Panc1 (cell line): ENCODE measurements around the gene EIPR1. TPM values are rescaled to one million over a fixed set of nuclear protein-coding genes. Genes with fewer than 3 reads are reported as not detected.

Source experiments
- ATAC-seq: fragments of 200-7000 bp; cut with Tn5 transposase; 2 replicates; pipeline ENCODE4 v1.9.1; 2020; ENCODE audit warnings: mild to moderate bottlenecking, moderate library complexity
- BruUV-seq: library from RNA; stranded (reverse); fragments of 400-500 nt; replicated peaks from 2 replicates; lab custom pipeline; 2021; lab: Mats Ljungman, UMichigan
- CTCF ChIA-PET: fragments of 300-600 bp; sonication (Branson Sonifier 250); formaldehyde crosslinking; loops from one replicate; lab custom pipeline; 2022; ENCODE audit warnings: antibody characterized with exemption; lab: Charles Lee
- POLR2A ChIA-PET: fragments of 300-600 bp; sonication (Branson Sonifier 250); formaldehyde crosslinking; loops from one replicate; lab custom pipeline; 2022; ENCODE audit warnings: antibody characterized with exemption; lab: Charles Lee
- DNase-seq: peaks from one replicate; pipeline ENCODE4 v3.0.0-alpha.2; 2010; ENCODE audit warnings: low read depth, low spot score
- H3K27ac ChIP-seq: 2 replicates; pipeline ENCODE4 v1.5.1; 2011; ENCODE audit warnings: mild to moderate bottlenecking, low read length, inconsistent platforms
- H3K27me3 ChIP-seq: fragments of 200-500 bp; sonication (Bioruptor generic); 2 replicates; pipeline ENCODE4 v1.6.0; 2014; ENCODE audit warnings: low read length, inconsistent platforms; ENCODE audit not compliant: control insufficient read depth, insufficient read depth
- H3K36me3 ChIP-seq: fragments of 200-500 bp; sonication (Bioruptor generic); 2 replicates; pipeline ENCODE4 v1.5.1; 2014; ENCODE audit warnings: inconsistent platforms, mild to moderate bottlenecking, low read length, moderate library complexity; ENCODE audit not compliant: control insufficient read depth, insufficient read depth
- H3K4me1 ChIP-seq: 2 replicates; pipeline ENCODE4 v1.5.1; 2011; ENCODE audit warnings: inconsistent platforms, mild to moderate bottlenecking, low read length, moderate library complexity; ENCODE audit not compliant: control insufficient read depth, insufficient read depth
- H3K4me3 ChIP-seq, 2 experiments: 2 replicates each; pipeline ENCODE4 v1.5.1; 2011 to 2012; ENCODE audit warnings: low read depth in 2 of 2, low read length in 2 of 2, mild to moderate bottlenecking in 2 of 2, inconsistent platforms in 1 of 2, moderate library complexity in 1 of 2
- H3K9me3 ChIP-seq: fragments of 200-500 bp; sonication (Bioruptor generic); 2 replicates; pipeline ENCODE4 v1.5.1; 2014; ENCODE audit warnings: low read depth, mild to moderate bottlenecking, inconsistent platforms, low read length, moderate library complexity; ENCODE audit not compliant: control insufficient read depth, insufficient read depth
- POLR2AphosphoS5 ChIP-seq: IDR thresholded peaks from 2 replicates; pipeline ENCODE4 v1.6.1; 2012; ENCODE audit warnings: mild to moderate bottlenecking, low read depth, low read length, moderate library complexity
- SIN3A ChIP-seq: IDR thresholded peaks from 2 replicates; pipeline ENCODE4 v1.6.1; 2012; ENCODE audit warnings: low read depth, mild to moderate bottlenecking, low read length, moderate library complexity, borderline replicate concordance; ENCODE audit not compliant: insufficient read depth
- TCF7L2 ChIP-seq: IDR thresholded peaks from 2 replicates; pipeline ENCODE4 v1.6.1; 2011; ENCODE audit warnings: mild to moderate bottlenecking, low read depth, low read length, inconsistent platforms
- in situ Hi-C: cut with HindIII; loops from 2 replicates; pipeline ENCODE4 v1.10.0; 2016; ENCODE audit warnings: low sequenced_read_pairs, low pct_unique_long_range_greater_than_20kb
- intact Hi-C: fragments of 100-400 bp; cut with micrococcal nuclease; formaldehyde crosslinking; loops from one replicate; pipeline ENCODE4 v1.10.0; 2022; ENCODE audit not compliant: unreplicated experiment
- total RNA-seq: library from RNA; stranded (reverse); gene quantifications from one replicate; pipeline ENCODE4 v1.2.1, GENCODE V29; 2021; ENCODE audit not compliant: unreplicated experiment
- TF ChIP-seq, protein P1 (sequence below): fragments of 450-650 bp; IDR thresholded peaks from 2 replicates; pipeline ENCODE4 v1.5.1; 2017; ENCODE audit warnings: mild to moderate bottlenecking
- TF ChIP-seq, protein P2 (sequence below), 2 experiments: IDR thresholded peaks; 2 replicates each; pipeline ENCODE4 v1.6.1; 2011 to 2012; ENCODE audit warnings: low read depth in 2 of 2, control low read depth in 1 of 2, low read length in 1 of 2, mild to moderate bottlenecking in 1 of 2, moderate library complexity in 1 of 2; ENCODE audit not compliant: insufficient read depth in 1 of 2

Gene EIPR1
- total RNA-seq, 1 experiment from 2014 or later, result 26.7 TPM

DNA sequence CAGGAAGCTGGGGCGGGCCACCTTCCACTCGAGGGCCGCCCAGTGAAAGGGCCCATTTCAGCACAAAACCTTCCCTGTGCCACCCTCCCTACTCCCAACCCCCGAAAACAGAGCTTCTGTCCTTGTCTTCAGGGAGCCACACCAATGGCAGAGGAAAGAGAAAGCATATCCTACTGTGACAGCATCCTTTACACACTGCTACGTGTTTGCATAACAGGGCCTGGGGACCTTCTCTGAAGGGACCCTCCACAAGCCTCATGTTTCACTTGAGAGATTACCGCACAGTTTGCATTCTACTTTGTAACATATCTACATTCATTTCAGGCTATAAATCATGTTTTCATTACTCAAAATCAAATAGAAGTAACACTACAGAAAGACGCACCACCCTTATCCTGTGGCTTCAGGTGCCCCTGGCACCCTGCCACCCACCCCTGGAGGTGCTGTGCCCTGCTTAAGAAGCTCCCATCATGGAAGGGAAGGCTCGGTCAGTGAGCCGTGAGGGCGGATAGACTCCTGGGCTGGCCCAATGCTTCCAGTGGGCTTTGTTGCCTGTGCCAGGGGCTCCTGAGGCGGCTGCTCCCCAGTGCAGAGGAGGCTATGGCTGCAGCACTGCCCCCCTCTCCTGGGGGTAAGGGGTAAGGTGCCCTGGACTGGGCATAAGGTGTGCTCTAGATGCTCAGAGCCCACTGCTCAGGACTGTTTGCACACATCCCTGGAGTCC is 52.0 kb downstream of the EIPR1 start:
- no peak for TF ChIP-seq TCF7L2
- intact Hi-C loops, result no loop called here
- Histone ChIP-seq H3K27ac (no peak overlapping the region), H3K4me3 (no peak overlapping the region), H3K4me1 (no peaks in the 10 kb centered on the region), H3K9me3 (no peaks in the 10 kb centered on the region), H3K36me3 (no peaks in the 10 kb centered on the region), H3K27me3 (no peaks in the 10 kb centered on the region)
- CTCF ChIA-PET, result no interaction called here
- no TSS peak for BruUV-seq
- ATAC-seq, result no peak
- no peak for DNase-seq
- POLR2A ChIA-PET, result interaction anchor here (0.6 kb wide), 1 partner anchor 521 kb away, joined by 3 read pairs; no protein-coding TSS in a partner anchor
- in situ Hi-C loops, result no loop called here

DNA sequence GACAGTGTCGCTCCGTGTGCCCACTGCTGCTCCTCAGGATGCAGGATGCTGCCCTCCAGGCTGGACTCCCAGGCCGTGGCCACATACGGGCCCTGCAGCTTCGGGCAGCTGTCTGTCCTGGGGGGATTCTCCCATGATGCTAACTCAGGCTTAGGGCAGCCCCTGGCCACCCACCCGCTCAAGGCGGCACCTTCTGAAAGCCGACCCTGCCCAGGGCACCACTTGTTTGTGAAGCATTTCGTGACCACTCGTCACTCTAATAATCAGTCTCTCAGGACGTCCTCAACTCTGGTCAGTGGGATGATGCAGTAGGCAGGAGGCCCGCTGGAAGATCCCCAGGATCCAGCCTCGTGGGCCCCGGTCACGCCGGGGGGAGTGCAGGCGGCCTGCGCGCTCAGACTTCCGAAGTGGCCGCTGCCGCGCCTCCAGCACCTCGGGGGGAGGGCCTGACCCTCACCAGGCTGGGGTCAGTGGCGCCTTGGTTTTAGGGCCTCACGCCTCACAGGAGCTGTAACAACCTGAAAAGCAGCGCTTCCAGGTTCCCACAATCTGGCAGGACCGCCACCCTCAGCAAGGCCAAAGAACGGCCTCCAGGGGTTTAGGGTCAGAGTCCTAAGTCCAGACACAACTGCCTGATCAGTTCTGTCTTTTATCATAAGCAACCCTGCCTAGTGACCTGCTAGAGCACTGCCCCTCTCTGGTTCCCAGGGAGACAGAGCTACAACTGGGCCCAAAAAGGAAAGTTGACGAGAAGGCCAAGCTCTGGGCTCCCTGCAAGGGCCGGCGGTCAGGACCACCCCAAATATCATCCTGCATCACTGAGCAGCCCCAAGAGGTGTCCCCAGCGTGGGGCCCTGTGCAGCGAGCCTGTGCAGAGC is 53.0 kb downstream of the EIPR1 start:
- BruUV-seq, result no TSS peak
- H3K4me1 ChIP-seq, result no peaks in the 10 kb centered on the region
- TF ChIP-seq, protein P1, sequence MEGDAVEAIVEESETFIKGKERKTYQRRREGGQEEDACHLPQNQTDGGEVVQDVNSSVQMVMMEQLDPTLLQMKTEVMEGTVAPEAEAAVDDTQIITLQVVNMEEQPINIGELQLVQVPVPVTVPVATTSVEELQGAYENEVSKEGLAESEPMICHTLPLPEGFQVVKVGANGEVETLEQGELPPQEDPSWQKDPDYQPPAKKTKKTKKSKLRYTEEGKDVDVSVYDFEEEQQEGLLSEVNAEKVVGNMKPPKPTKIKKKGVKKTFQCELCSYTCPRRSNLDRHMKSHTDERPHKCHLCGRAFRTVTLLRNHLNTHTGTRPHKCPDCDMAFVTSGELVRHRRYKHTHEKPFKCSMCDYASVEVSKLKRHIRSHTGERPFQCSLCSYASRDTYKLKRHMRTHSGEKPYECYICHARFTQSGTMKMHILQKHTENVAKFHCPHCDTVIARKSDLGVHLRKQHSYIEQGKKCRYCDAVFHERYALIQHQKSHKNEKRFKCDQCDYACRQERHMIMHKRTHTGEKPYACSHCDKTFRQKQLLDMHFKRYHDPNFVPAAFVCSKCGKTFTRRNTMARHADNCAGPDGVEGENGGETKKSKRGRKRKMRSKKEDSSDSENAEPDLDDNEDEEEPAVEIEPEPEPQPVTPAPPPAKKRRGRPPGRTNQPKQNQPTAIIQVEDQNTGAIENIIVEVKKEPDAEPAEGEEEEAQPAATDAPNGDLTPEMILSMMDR, result no peak
- TF ChIP-seq, protein P2, sequence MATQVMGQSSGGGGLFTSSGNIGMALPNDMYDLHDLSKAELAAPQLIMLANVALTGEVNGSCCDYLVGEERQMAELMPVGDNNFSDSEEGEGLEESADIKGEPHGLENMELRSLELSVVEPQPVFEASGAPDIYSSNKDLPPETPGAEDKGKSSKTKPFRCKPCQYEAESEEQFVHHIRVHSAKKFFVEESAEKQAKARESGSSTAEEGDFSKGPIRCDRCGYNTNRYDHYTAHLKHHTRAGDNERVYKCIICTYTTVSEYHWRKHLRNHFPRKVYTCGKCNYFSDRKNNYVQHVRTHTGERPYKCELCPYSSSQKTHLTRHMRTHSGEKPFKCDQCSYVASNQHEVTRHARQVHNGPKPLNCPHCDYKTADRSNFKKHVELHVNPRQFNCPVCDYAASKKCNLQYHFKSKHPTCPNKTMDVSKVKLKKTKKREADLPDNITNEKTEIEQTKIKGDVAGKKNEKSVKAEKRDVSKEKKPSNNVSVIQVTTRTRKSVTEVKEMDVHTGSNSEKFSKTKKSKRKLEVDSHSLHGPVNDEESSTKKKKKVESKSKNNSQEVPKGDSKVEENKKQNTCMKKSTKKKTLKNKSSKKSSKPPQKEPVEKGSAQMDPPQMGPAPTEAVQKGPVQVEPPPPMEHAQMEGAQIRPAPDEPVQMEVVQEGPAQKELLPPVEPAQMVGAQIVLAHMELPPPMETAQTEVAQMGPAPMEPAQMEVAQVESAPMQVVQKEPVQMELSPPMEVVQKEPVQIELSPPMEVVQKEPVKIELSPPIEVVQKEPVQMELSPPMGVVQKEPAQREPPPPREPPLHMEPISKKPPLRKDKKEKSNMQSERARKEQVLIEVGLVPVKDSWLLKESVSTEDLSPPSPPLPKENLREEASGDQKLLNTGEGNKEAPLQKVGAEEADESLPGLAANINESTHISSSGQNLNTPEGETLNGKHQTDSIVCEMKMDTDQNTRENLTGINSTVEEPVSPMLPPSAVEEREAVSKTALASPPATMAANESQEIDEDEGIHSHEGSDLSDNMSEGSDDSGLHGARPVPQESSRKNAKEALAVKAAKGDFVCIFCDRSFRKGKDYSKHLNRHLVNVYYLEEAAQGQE (IDR thresholded peaks at IDR 0.05; ENCODE audit: insufficient read depth in 1 of 2, low read depth in 2 of 2, low read length in 1 of 2), result no peak
- POLR2A ChIA-PET, result no interaction called here
- no peaks in the 10 kb centered on the region for H3K27me3 ChIP-seq
- ATAC-seq, result no peak
- CTCF ChIA-PET, result no interaction called here
- intact Hi-C loops, result no loop called here
- H3K36me3 ChIP-seq, result no peaks in the 10 kb centered on the region
- no peak overlapping the region for H3K27ac ChIP-seq
- no peak for DNase-seq
- no peaks in the 10 kb centered on the region for H3K9me3 ChIP-seq
- in situ Hi-C loops, result no loop called here
- H3K4me3 ChIP-seq, result no peak overlapping the region

DNA sequence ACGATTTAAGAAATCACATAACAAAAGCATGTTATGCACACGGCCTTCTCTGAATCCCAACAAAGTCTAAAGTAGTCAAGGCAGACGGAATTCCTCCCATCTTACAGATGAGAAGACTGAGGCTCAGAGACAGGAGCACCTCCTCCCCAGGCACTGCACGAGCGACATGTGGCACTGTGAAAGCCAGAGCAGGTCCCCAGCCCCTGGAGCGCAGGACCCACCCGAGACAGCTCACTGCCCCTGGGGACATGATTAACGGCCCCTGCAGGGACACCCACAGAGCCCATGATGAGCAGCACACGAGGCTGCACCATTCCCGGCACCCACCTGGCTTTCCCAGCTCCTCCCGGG is 53.6 kb downstream of the EIPR1 start:
- TF ChIP-seq POLR2AphosphoS5, result no peak
- no peak for TF ChIP-seq SIN3A
- TF ChIP-seq, protein P2 (IDR thresholded peaks at IDR 0.05; ENCODE audit: insufficient read depth in 1 of 2, low read depth in 2 of 2, low read length in 1 of 2), result no peak
- TF ChIP-seq TCF7L2, result no peak
- TF ChIP-seq, protein P1, result no peak
- CTCF ChIA-PET, result no interaction called here
- DNase-seq (no peak), ATAC-seq (no peak)
- intact Hi-C loops (no loop called here), in situ Hi-C loops (no loop called here)
- no peak overlapping the region for H3K27ac ChIP-seq
- POLR2A ChIA-PET, result no interaction called here
- H3K4me1 ChIP-seq, result no peaks in the 10 kb centered on the region
- no TSS peak for BruUV-seq
- no peak overlapping the region for H3K4me3 ChIP-seq
- no peaks in the 10 kb centered on the region for H3K36me3 ChIP-seq
- no peaks in the 10 kb centered on the region for H3K27me3 ChIP-seq
- H3K9me3 ChIP-seq, result no peaks in the 10 kb centered on the region
